SK-N-SH (cell line): ENCODE data around the gene SH3BGR. TPM values are rescaled to one million over a fixed set of nuclear protein-coding genes. Genes with fewer than 3 reads are reported as not detected.

ENCODE experiments used
- CTCF ChIA-PET: fragments of 300-600, 350-600 bp; formaldehyde crosslinking; extraction: SDS; loops from one replicate; lab custom pipeline; 2021; lab: Yijun Ruan, JAX
- POLR2A ChIA-PET: fragments of 350-600 bp; sonication (Branson Sonifier 250); formaldehyde crosslinking; extraction: SDS; loops from one replicate; lab custom pipeline; 2020; ENCODE audit warnings: antibody characterized with exemption, inconsistent platforms; lab: Yijun Ruan, JAX
- DNase-seq: peaks from one replicate; pipeline ENCODE4 v3.0.0; 2012
- H2AFZ ChIP-seq: fragments of 200-600 bp; sonication (generic); 2 replicates; pipeline ENCODE4 v1.8.1; 2016; ENCODE audit warnings: antibody characterized with exemption, mild to moderate bottlenecking, low read depth
- H3F3A ChIP-seq: fragments of 200-600 bp; sonication (generic); replicated peaks from 2 replicates; pipeline ENCODE3; 2016; ENCODE audit warnings: antibody characterized with exemption, mild to moderate bottlenecking; ENCODE audit not compliant: insufficient read depth
- H3K27ac ChIP-seq, 2 experiments: fragments of 200-500 bp in 1 of 2; fragments of 200-600 bp in 1 of 2; sonication (Bioruptor generic) in 1 of 2; sonication (generic), shearing (Covaris generic) in 1 of 2; 2 replicates each; pipeline versions ENCODE4 v1.5.1 to v1.6.1; 2014 to 2016; ENCODE audit warnings: low read depth in 2 of 2, inconsistent platforms in 1 of 2, low read length in 1 of 2, mild to moderate bottlenecking in 1 of 2, mixed read lengths in 1 of 2
- H3K27me3 ChIP-seq: fragments of 200-600 bp; sonication (generic), shearing (Covaris generic); 2 replicates; pipeline ENCODE4 v1.6.1; 2016; ENCODE audit warnings: mixed run types; ENCODE audit not compliant: insufficient read depth
- H3K36me3 ChIP-seq, 2 experiments: fragments of 200-500 bp in 1 of 2; fragments of 200-600 bp in 1 of 2; sonication (Bioruptor generic) in 1 of 2; sonication (generic) in 1 of 2; replicated peaks in 1 of 2; 2 replicates each; pipeline versions ENCODE3 to v1.5.1; 2014 to 2016; ENCODE audit warnings: low read length in 1 of 2, mild to moderate bottlenecking in 1 of 2; ENCODE audit not compliant: insufficient read depth in 2 of 2, control insufficient read depth in 1 of 2
- H3K4me1 ChIP-seq, 2 experiments: fragments of 200-500 bp in 1 of 2; fragments of 200-600 bp in 1 of 2; sonication (Bioruptor generic) in 1 of 2; sonication (generic), shearing (Covaris generic) in 1 of 2; 2 replicates each; pipeline versions ENCODE4 v1.5.1 to v1.6.1; 2014 to 2016; ENCODE audit warnings: low read depth in 1 of 2, low read length in 1 of 2, mixed run types in 1 of 2; ENCODE audit not compliant: insufficient read depth in 2 of 2, control insufficient read depth in 1 of 2
- H3K4me2 ChIP-seq: fragments of 200-600 bp; sonication (generic), shearing (Covaris generic); 2 replicates; pipeline ENCODE4 v1.6.1; 2017; ENCODE audit warnings: mixed run types
- H3K4me3 ChIP-seq, 2 experiments: fragments of 200-500 bp in 1 of 2; fragments of 200-600 bp in 1 of 2; sonication (Bioruptor generic) in 1 of 2; sonication (generic), shearing (Covaris generic) in 1 of 2; 2 replicates each; pipeline versions ENCODE4 v1.5.1 to v1.8.1; 2014 to 2016; ENCODE audit warnings: low read depth in 2 of 2, inconsistent platforms in 1 of 2, low read length in 1 of 2, mild to moderate bottlenecking in 1 of 2, mixed read lengths in 1 of 2, moderate library complexity in 1 of 2
- H3K79me2 ChIP-seq: fragments of 200-600 bp; sonication (generic); 2 replicates; pipeline ENCODE4 v1.8.1; 2017; ENCODE audit warnings: mild to moderate bottlenecking; ENCODE audit not compliant: insufficient read depth
- H3K9ac ChIP-seq: fragments of 200-600 bp; sonication (generic); 2 replicates; pipeline ENCODE4 v1.6.1; 2017; ENCODE audit warnings: mixed run types
- H3K9me2 ChIP-seq: fragments of 200-600 bp; sonication (generic); 2 replicates; pipeline ENCODE4 v1.6.1; 2017; ENCODE audit warnings: mixed run types
- H3K9me3 ChIP-seq: fragments of 200-600 bp; sonication (generic); 2 replicates; pipeline ENCODE4 v1.6.1; 2017; ENCODE audit warnings: mixed run types, mild to moderate bottlenecking, moderate library complexity
- H4K20me1 ChIP-seq: fragments of 200-600 bp; sonication (generic); 2 replicates; pipeline ENCODE4 v1.6.1; 2017; ENCODE audit warnings: mild to moderate bottlenecking, mixed run types; ENCODE audit not compliant: insufficient read depth
- ELF1 ChIP-seq: IDR thresholded peaks from 2 replicates; pipeline ENCODE4 v1.4.0; 2012
- EP300 ChIP-seq, 2 experiments: IDR thresholded peaks; 2 replicates each; pipeline versions ENCODE4 v1.4.0 to v1.6.1; 2012; ENCODE audit warnings: borderline replicate concordance in 1 of 2, low read depth in 1 of 2, low read length in 1 of 2
- FOSL2 ChIP-seq: IDR thresholded peaks from 2 replicates; pipeline ENCODE4 v1.4.0; 2012; ENCODE audit warnings: low read depth, mild to moderate bottlenecking, moderate library complexity, borderline replicate concordance
- GATA2 ChIP-seq: sonication (generic); formaldehyde crosslinking; IDR thresholded peaks from 2 replicates; pipeline ENCODE4 v1.5.0; 2020; ENCODE audit warnings: mild to moderate bottlenecking, missing genetic modification reagents
- MEF2A ChIP-seq: IDR thresholded peaks from 2 replicates; pipeline ENCODE4 v1.4.0; 2012; ENCODE audit warnings: low read depth, borderline replicate concordance
- NRF1 ChIP-seq: IDR thresholded peaks from 2 replicates; pipeline ENCODE4 v1.6.1; 2012; ENCODE audit warnings: low read depth, mild to moderate bottlenecking, low read length
- POLR2AphosphoS5 ChIP-seq: IDR thresholded peaks from 2 replicates; pipeline ENCODE4 v1.6.1; 2012; ENCODE audit warnings: low read depth, low read length
- RCOR1 ChIP-seq: fragments of 150-350 bp; IDR thresholded peaks from 2 replicates; pipeline ENCODE4 v1.6.1; 2017; ENCODE audit warnings: antibody characterized with exemption, low read length
- TAF1 ChIP-seq: IDR thresholded peaks from 2 replicates; pipeline ENCODE4 v1.6.1; 2012; ENCODE audit warnings: low read depth, mild to moderate bottlenecking, low read length, moderate library complexity, borderline replicate concordance
- TCF12 ChIP-seq: IDR thresholded peaks from 2 replicates; pipeline ENCODE4 v1.4.0; 2012
- TEAD4 ChIP-seq: IDR thresholded peaks from 2 replicates; pipeline ENCODE4 v1.4.0; 2012; ENCODE audit warnings: mild to moderate bottlenecking, borderline replicate concordance; ENCODE audit not compliant: insufficient read depth
- WGBS: methylation state at CpG from one replicate; pipeline ENCODE4 v1.1.6; 2017; ENCODE audit warnings: low lambda C conversion rate; 5-methylcytosine and 5-hydroxymethylcytosine counted together
- polyA plus RNA-seq, 3 experiments: library from polyadenylated mRNA; depleted of rRNA; stranded (reverse); fragments of >200 nt; gene quantifications; 2 replicates each; pipeline ENCODE4 v1.2.3, GENCODE V29; 2012
- TF ChIP-seq, protein P1 (sequence below): fragments of 150-350 bp; IDR thresholded peaks from 2 replicates; pipeline ENCODE4 v1.6.1; 2016; ENCODE audit warnings: mild to moderate bottlenecking, low read depth, low read length
- TF ChIP-seq, protein P2 (sequence below): IDR thresholded peaks from 2 replicates; pipeline ENCODE4 v1.4.0; 2012; ENCODE audit warnings: low read depth, borderline replicate concordance
- TF ChIP-seq, protein P3 (sequence below): IDR thresholded peaks from 2 replicates; pipeline ENCODE4 v1.4.0; 2012; ENCODE audit warnings: low read depth, borderline replicate concordance

SH3BGR gene
- polyA plus RNA-seq, 1 of the 3 experiments (the other 2 are of a cell fraction) = 1.1 TPM

DNA sequence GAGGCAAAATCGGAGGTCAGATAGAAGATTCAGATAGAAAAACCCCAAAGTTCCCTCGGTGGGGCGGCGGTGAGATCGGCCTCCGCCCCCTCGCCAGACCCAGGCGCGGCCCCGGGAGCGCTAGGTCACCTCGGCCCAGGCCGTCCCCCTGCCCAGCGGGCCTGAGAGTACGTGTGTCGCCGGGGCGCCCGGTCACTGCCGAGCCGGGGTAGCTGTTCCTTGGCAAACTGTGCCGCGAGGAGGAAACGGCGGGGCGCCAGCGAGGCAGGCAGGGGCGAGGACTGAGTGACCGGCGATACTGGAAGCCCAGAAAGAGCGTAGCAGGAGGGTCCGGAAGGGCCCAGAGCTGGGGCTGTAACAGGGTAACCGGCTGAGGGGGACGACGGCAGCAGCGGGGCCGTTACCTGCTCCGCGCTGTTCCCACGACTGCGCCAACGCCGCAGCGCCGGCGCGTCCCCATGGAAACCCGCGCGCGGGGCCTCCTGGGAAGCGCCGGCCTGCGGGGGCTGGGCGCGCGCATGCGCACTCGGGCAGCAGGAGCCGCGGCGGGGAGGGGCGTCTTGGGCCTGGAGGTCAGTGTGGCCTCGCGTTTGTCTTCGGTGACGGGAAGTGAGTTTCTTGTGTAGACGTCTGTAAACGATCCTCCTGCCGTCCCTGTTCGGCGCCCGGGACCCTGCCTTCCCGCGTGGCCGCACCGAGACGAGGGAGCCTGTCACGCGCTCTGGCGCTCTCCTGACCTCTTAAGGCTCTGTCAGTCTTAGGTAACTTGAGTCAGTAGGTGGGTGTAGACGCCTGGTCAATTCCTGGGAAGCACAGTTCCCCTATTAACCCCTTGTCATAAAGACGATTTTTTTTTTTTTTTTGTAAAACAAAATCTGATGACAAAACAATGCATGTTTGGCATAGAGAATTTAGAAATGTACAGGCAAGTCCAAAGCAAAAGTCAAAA is 6.2 kb upstream of the SH3BGR start, which contains the start of gene LCA5L (continued):
- TF ChIP-seq POLR2AphosphoS5 = peak; percentile 70
- peak; percentile 83 for TF ChIP-seq NRF1
- TF ChIP-seq TCF12 = no peak
- TF ChIP-seq EP300 (IDR thresholded peaks at IDR 0.05; ENCODE audit: borderline replicate concordance in 1 of 2, low read depth in 1 of 2, low read length in 1 of 2) = peak in 1 of 2 experiments; percentile 16; a peak in 1 of 4 replicates
- TF ChIP-seq TEAD4 = no peak
- no peak for TF ChIP-seq GATA2 (CRISPR knock-in tag)
- TF ChIP-seq, protein P1, sequence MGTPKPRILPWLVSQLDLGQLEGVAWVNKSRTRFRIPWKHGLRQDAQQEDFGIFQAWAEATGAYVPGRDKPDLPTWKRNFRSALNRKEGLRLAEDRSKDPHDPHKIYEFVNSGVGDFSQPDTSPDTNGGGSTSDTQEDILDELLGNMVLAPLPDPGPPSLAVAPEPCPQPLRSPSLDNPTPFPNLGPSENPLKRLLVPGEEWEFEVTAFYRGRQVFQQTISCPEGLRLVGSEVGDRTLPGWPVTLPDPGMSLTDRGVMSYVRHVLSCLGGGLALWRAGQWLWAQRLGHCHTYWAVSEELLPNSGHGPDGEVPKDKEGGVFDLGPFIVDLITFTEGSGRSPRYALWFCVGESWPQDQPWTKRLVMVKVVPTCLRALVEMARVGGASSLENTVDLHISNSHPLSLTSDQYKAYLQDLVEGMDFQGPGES = no peak

DNA sequence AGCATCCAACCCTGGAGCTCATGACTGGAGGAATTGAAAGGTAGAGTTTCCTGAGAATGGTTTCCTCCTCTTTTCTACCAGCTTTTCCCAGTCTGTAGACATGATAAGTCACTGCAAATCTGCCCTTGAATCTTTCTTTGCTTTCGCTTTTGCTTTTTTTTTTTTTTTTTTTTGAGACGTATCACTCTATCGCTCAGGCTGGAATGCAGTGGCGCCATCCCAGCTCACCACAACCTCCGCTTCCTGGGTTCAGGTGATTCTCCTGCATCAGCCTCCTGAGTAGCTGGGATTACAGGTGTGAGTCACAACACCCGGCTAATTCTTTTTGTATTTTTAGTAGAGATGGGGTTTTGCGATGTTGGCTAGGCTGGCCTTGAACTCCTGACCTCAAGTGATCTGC is 4.5 kb upstream of the SH3BGR start:
- TF ChIP-seq, protein P2, sequence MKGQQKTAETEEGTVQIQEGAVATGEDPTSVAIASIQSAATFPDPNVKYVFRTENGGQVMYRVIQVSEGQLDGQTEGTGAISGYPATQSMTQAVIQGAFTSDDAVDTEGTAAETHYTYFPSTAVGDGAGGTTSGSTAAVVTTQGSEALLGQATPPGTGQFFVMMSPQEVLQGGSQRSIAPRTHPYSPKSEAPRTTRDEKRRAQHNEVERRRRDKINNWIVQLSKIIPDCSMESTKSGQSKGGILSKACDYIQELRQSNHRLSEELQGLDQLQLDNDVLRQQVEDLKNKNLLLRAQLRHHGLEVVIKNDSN = no peak
- no peak for TF ChIP-seq ELF1
- TF ChIP-seq MEF2A = no peak
- TF ChIP-seq TAF1 = no peak
- no peak for TF ChIP-seq NRF1
- TF ChIP-seq, protein P1 = no peak
- TF ChIP-seq TCF12 = no peak
- TF ChIP-seq, protein P3, sequence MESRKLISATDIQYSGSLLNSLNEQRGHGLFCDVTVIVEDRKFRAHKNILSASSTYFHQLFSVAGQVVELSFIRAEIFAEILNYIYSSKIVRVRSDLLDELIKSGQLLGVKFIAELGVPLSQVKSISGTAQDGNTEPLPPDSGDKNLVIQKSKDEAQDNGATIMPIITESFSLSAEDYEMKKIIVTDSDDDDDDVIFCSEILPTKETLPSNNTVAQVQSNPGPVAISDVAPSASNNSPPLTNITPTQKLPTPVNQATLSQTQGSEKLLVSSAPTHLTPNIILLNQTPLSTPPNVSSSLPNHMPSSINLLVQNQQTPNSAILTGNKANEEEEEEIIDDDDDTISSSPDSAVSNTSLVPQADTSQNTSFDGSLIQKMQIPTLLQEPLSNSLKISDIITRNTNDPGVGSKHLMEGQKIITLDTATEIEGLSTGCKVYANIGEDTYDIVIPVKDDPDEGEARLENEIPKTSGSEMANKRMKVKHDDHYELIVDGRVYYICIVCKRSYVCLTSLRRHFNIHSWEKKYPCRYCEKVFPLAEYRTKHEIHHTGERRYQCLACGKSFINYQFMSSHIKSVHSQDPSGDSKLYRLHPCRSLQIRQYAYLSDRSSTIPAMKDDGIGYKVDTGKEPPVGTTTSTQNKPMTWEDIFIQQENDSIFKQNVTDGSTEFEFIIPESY = no peak
- TF ChIP-seq TEAD4 = no peak
- no peak for TF ChIP-seq FOSL2
- no peak for TF ChIP-seq RCOR1
- no peak for DNase-seq
- no peaks in the 10 kb centered on the region for H3K9me3 ChIP-seq

More for the DNA sequence above, 4.5 kb upstream of the SH3BGR start:
- Histone ChIP-seq H3K4me2 (no peak overlapping the region), H3K4me3 (no peak overlapping the region), H3K27ac (no peak overlapping the region), H3K9me2 (no peaks in the 10 kb centered on the region), H3K36me3 (no peaks in the 10 kb centered on the region), H3K27me3 (no peaks in the 10 kb centered on the region), H2AFZ (no peak overlapping the region), H4K20me1 (no peaks in the 10 kb centered on the region), H3F3A (no peaks in the 10 kb centered on the region), H3K79me2 (no peaks in the 10 kb centered on the region), H3K9ac (no peak overlapping the region), H3K4me1 (peaks cover 0 to 9% of the 10 kb centered on the region in 2 experiments; a peak in 3 of 4 replicates)
- POLR2A ChIA-PET = no interaction called here
- WGBS = over 99% methylated on average over 7 of the region's 7 CpGs
- CTCF ChIA-PET = interaction anchor here (0.9 to 1.4 kb wide), 2 partner anchors 15 to 59 kb away, joined by 3 to 4 read pairs; no protein-coding TSS in a partner anchor
